HG02588 (cell line): ENCODE data around the gene ACSBG1.

Experiments used
- ATAC-seq: cut with Tn5 transposase; IDR thresholded peaks from one replicate; pipeline ENCODE4 v1.9.1; 2021; ENCODE audit warnings: mild to moderate bottlenecking, moderate library complexity; ENCODE audit not compliant: unreplicated experiment

ACSBG1 gene

GRCh38 chr15:78234515-78235040, at the start of gene ACSBG1:
Gene ACSBG1 (minus strand): TSS chr15:78234565. CDS start chr15:78234501, 64 bp downstream.
- no peak for ATAC-seq

- ATAC-seq: no peak
Measured at GRCh38 chr15:78282324-78282723, 48.0 kb upstream of the ACSBG1 start.

- ATAC-seq: no peak
Measured at GRCh38 chr15:78280319-78281072, 46.1 kb upstream of the ACSBG1 start.

- no peak for ATAC-seq
Measured at GRCh38 chr15:78276064-78276943, 41.9 kb upstream of the ACSBG1 start.

- no peak for ATAC-seq
Measured at GRCh38 chr15:78274994-78275393, 40.6 kb upstream of the ACSBG1 start.

GRCh38 chr15:78272776-78273175, 38.4 kb upstream of the ACSBG1 start:
- no peak for ATAC-seq

GRCh38 chr15:78272316-78272715, 38.0 kb upstream of the ACSBG1 start:
- ATAC-seq: no peak

- no peak for ATAC-seq
Measured at GRCh38 chr15:78266806-78267205, 32.4 kb upstream of the ACSBG1 start.

- no peak for ATAC-seq
Measured at GRCh38 chr15:78266229-78266628, 31.9 kb upstream of the ACSBG1 start.

GRCh38 chr15:78265752-78266224, 31.4 kb upstream of the ACSBG1 start:
- ATAC-seq: no peak

- no peak for ATAC-seq
Measured at GRCh38 chr15:78265137-78265460, 30.7 kb upstream of the ACSBG1 start.

GRCh38 chr15:78264304-78265136, 30.2 kb upstream of the ACSBG1 start, which contains the start of gene DNAJA4:
Gene DNAJA4 (plus strand): TSS chr15:78264562. CDS start chr15:78264764, 202 bp downstream.
- ATAC-seq: no peak

GRCh38 chr15:78263907-78264303, 29.5 kb upstream of the ACSBG1 start:
- ATAC-seq: no peak

GRCh38 chr15:78263351-78263781, 29.0 kb upstream of the ACSBG1 start:
- ATAC-seq: no peak

- ATAC-seq: no peak
Measured at GRCh38 chr15:78261062-78261461, 26.7 kb upstream of the ACSBG1 start.

GRCh38 chr15:78260489-78260888, 26.1 kb upstream of the ACSBG1 start:
- no peak for ATAC-seq

- no peak for ATAC-seq
Measured at GRCh38 chr15:78259232-78259631, 24.9 kb upstream of the ACSBG1 start.

GRCh38 chr15:78257681-78258080, 23.3 kb upstream of the ACSBG1 start:
- ATAC-seq: no peak

- no peak for ATAC-seq
Measured at GRCh38 chr15:78256044-78256437, 21.7 kb upstream of the ACSBG1 start.

- ATAC-seq: no peak
Measured at GRCh38 chr15:78255421-78256043, 21.2 kb upstream of the ACSBG1 start.
